IMR-90 (cell line): Measurements from ENCODE around the gene GLIPR1. TPM values are rescaled to one million over a fixed set of nuclear protein-coding genes. Genes with fewer than 3 reads are reported as not detected.

Experiments
- ATAC-seq: fragments of 200-7000 bp; cut with Tn5 transposase; 2 replicates; pipeline ENCODE4 v1.9.1; 2020; ENCODE audit warnings: low read depth, mild to moderate bottlenecking, moderate library complexity
- BruUV-seq: library from RNA; stranded (reverse); fragments of 400-500 nt; replicated peaks from 2 replicates; lab custom pipeline; 2021; lab: Mats Ljungman, UMichigan
- CTCF ChIA-PET: fragments of 300-600 bp; formaldehyde crosslinking; extraction: SDS; loops from one replicate; lab custom pipeline; 2021; ENCODE audit warnings: antibody characterized with exemption; lab: Yijun Ruan, JAX
- POLR2A ChIA-PET: fragments of 300-600 bp; sonication (Branson Sonifier 250); formaldehyde crosslinking; loops from one replicate; lab custom pipeline; 2022; ENCODE audit warnings: antibody characterized with exemption; ENCODE audit not compliant: unreplicated experiment; lab: Charles Lee
- DNase-seq: peaks from one replicate; pipeline ENCODE4 v3.0.0; 2013
- H2AFZ ChIP-seq: replicated peaks from 2 replicates; pipeline ENCODE3; 2013; ENCODE audit warnings: low read length, mild to moderate bottlenecking; ENCODE audit not compliant: poor library complexity
- H2AK5ac ChIP-seq: 2 replicates; pipeline ENCODE4 v1.6.1; 2013; ENCODE audit warnings: low read depth, low read length, inconsistent platforms
- H2AK9ac ChIP-seq: replicated peaks from 2 replicates; pipeline ENCODE3; 2013; ENCODE audit warnings: mild to moderate bottlenecking, low read depth, low read length, moderate library complexity; ENCODE audit not compliant: poor library complexity
- H2BK120ac ChIP-seq: 2 replicates; pipeline ENCODE4 v1.6.1; 2013; ENCODE audit warnings: low read depth, low read length, inconsistent platforms
- H2BK15ac ChIP-seq: 3 replicates; pipeline ENCODE4 v1.6.1; 2013; ENCODE audit warnings: low read depth, low read length, inconsistent platforms
- H2BK20ac ChIP-seq: 2 replicates; pipeline ENCODE4 v1.6.1; 2013; ENCODE audit warnings: low read depth, mild to moderate bottlenecking, inconsistent platforms, low read length, moderate library complexity
- H2BK5ac ChIP-seq: 2 replicates; pipeline ENCODE4 v1.6.1; 2013; ENCODE audit warnings: mild to moderate bottlenecking, low read depth, low read length, inconsistent platforms; ENCODE audit not compliant: poor library complexity, severe bottlenecking
- H3K14ac ChIP-seq: replicated peaks from 2 replicates; pipeline ENCODE4 v1.6.1; 2013; ENCODE audit warnings: low read depth, low read length, inconsistent platforms
- H3K18ac ChIP-seq: 2 replicates; pipeline ENCODE4 v1.6.1; 2013; ENCODE audit warnings: low read depth, low read length, control low read depth
- H3K23ac ChIP-seq: 2 replicates; pipeline ENCODE4 v1.6.1; 2013; ENCODE audit warnings: low read depth, low read length, inconsistent platforms
- H3K27ac ChIP-seq: 2 replicates; pipeline ENCODE4 v1.5.1; 2013; ENCODE audit warnings: mild to moderate bottlenecking, control low read depth, low read length; ENCODE audit not compliant: insufficient read depth
- H3K27me3 ChIP-seq: 2 replicates; pipeline ENCODE4 v1.6.1; 2013; ENCODE audit warnings: low read length; ENCODE audit not compliant: control insufficient read depth, insufficient read depth
- H3K36me3 ChIP-seq: 2 replicates; pipeline ENCODE4 v1.6.1; 2013; ENCODE audit warnings: low read length, mixed read lengths; ENCODE audit not compliant: control insufficient read depth, insufficient read depth
- H3K4ac ChIP-seq: 2 replicates; pipeline ENCODE4 v1.6.1; 2013; ENCODE audit warnings: low read depth, low read length, inconsistent platforms
- H3K4me1 ChIP-seq: 2 replicates; pipeline ENCODE4 v1.6.1; 2013; ENCODE audit warnings: low read length, mixed read lengths; ENCODE audit not compliant: control insufficient read depth, insufficient read depth
- H3K4me2 ChIP-seq: 2 replicates; pipeline ENCODE4 v1.6.1; 2013; ENCODE audit warnings: low read depth, mild to moderate bottlenecking, control low read depth, low read length, moderate library complexity
- H3K4me3 ChIP-seq: 2 replicates; pipeline ENCODE4 v1.5.1; 2013; ENCODE audit warnings: low read depth, mild to moderate bottlenecking, control low read depth, low read length, moderate library complexity; ENCODE audit not compliant: insufficient read depth
- H3K56ac ChIP-seq: 2 replicates; pipeline ENCODE4 v1.6.1; 2013; ENCODE audit warnings: low read length, inconsistent platforms; ENCODE audit not compliant: insufficient read depth; ENCODE audit errors: extremely low read depth
- H3K79me1 ChIP-seq, 2 experiments: 2 replicates each; pipeline ENCODE4 v1.6.1; 2013; ENCODE audit warnings: low read length in 2 of 2, inconsistent platforms in 1 of 2, low read depth in 1 of 2
- H3K9ac ChIP-seq: 2 replicates; pipeline ENCODE4 v1.6.1; 2013; ENCODE audit warnings: low read depth, low read length, control low read depth
- H3K9me1 ChIP-seq: 2 replicates; pipeline ENCODE4 v1.6.1; 2013; ENCODE audit warnings: low read length, inconsistent platforms; ENCODE audit not compliant: insufficient read depth
- H3K9me3 ChIP-seq: 2 replicates; pipeline ENCODE4 v1.6.1; 2013; ENCODE audit warnings: low read length; ENCODE audit not compliant: control insufficient read depth, insufficient read depth
- H4K20me1 ChIP-seq: 2 replicates; pipeline ENCODE4 v1.6.1; 2013; ENCODE audit warnings: low read length, inconsistent platforms; ENCODE audit not compliant: insufficient read depth
- H4K5ac ChIP-seq: 2 replicates; pipeline ENCODE4 v1.6.1; 2013; ENCODE audit warnings: mild to moderate bottlenecking, low read depth, low read length, control low read depth
- H4K8ac ChIP-seq, 2 experiments: 2 replicates each; pipeline ENCODE4 v1.6.1; 2013; ENCODE audit warnings: low read depth in 2 of 2, low read length in 2 of 2, control low read depth in 1 of 2, inconsistent platforms in 1 of 2
- H4K91ac ChIP-seq: 2 replicates; pipeline ENCODE4 v1.6.1; 2013; ENCODE audit warnings: low read depth, low read length, inconsistent platforms; ENCODE audit not compliant: insufficient read depth
- ELK1 ChIP-seq: fragments of 150-350 bp; IDR thresholded peaks from 2 replicates; pipeline ENCODE4 v1.6.1; 2016; ENCODE audit warnings: low read depth, mild to moderate bottlenecking, low read length, moderate library complexity, borderline replicate concordance
- MAZ ChIP-seq: IDR thresholded peaks from 2 replicates; pipeline ENCODE4 v1.6.1; 2012; ENCODE audit warnings: low read depth, mild to moderate bottlenecking, low read length, improper control_type of control experiment, moderate library complexity, borderline replicate concordance
- WGBS, 2 experiments: methylation state at CpG; one replicate each; pipeline versions ENCODE4 v1.1.5 to v1.1.7; 2013; ENCODE audit warnings: missing lambda C conversion rate in 2 of 2; ENCODE audit not compliant: insufficient read length in 1 of 2; ENCODE audit errors: extremely low coverage in 2 of 2; 5-methylcytosine and 5-hydroxymethylcytosine counted together
- dilution Hi-C: fragments of 300-500 bp; cut with HindIII; formaldehyde crosslinking; loops from one replicate; pipeline ENCODE4 v1.14.3; 2018; ENCODE audit warnings: low sequenced_read_pairs; ENCODE audit not compliant: unreplicated experiment
- in situ Hi-C: fragments of 300-500 bp; cut with MboI; formaldehyde crosslinking; loops from 3 replicates; pipeline ENCODE4 v1.14.3; 2019; ENCODE audit warnings: low sequenced_read_pairs, inconsistent platforms, mixed read lengths
- intact Hi-C: fragments of 100-400 bp; cut with micrococcal nuclease; formaldehyde crosslinking; loops from 2 replicates; pipeline ENCODE4 v1.10.0; 2022
- polyA plus RNA-seq, 3 experiments: library from polyadenylated mRNA; depleted of rRNA; stranded (reverse); fragments of >200 nt; gene quantifications; 2 replicates each; pipeline ENCODE4 v1.2.3, GENCODE V29; 2012; ENCODE audit warnings: low replicate concordance in 1 of 3
- total RNA-seq: library from RNA; depleted of rRNA; stranded (reverse); fragments of >200 nt; gene quantifications from 2 replicates; pipeline ENCODE4 v1.2.3, GENCODE V29; 2012

The GLIPR1 gene
- total and polyA plus RNA-seq, 2 of the 4 experiments (the other 2 are of a cell fraction): 268 to 327 TPM

GRCh38 chr12:75503459-75503858 lies 22.9 kb downstream of the GLIPR1 start:
- Histone ChIP-seq H3K27me3 (no peaks in the 10 kb centered on the region), H2BK15ac (no peak overlapping the region), H3K56ac (no peak overlapping the region), H3K9me3 (no peaks in the 10 kb centered on the region), H2BK120ac (no peak overlapping the region), H3K18ac (no peak overlapping the region), H3K4me3 (no peak overlapping the region), H3K27ac (no peak overlapping the region), H3K4me1 (peaks cover 1% of the 10 kb centered on the region; the same call in 1 of the 2 replicates), H2BK20ac (no peak overlapping the region), H3K4ac (no peak overlapping the region), H4K20me1 (no peaks in the 10 kb centered on the region), H3K9ac (no peak overlapping the region), H3K9me1 (no peaks in the 10 kb centered on the region), H4K5ac (no peak overlapping the region), H2AFZ (no peak overlapping the region), H2AK9ac (no peak overlapping the region), H4K91ac (no peak overlapping the region), H3K4me2 (no peak overlapping the region), H2BK5ac (no peak overlapping the region), H3K79me1 (peaks cover 11% of the 10 kb centered on the region in 2 experiments; a peak in 3 of 4 replicates), H3K36me3 (peaks cover 32% of the 10 kb centered on the region), H3K14ac (no peak overlapping the region), H4K8ac (no peak overlapping the region), H3K23ac (no peak overlapping the region), H2AK5ac (no peak overlapping the region)
- intact Hi-C loops (no loop called here), dilution Hi-C loops (no loop called here), in situ Hi-C loops (loop anchor here (10.0 kb wide), 1 partner anchor 809 kb away; no protein-coding TSS in a partner anchor)
- no CpG with 5 or more reads among the region's 3 CpGs for whole genome bisulfite sequencing, 2 experiments
- POLR2A ChIA-PET: no interaction called here
- TF ChIP-seq MAZ: no peak
- TF ChIP-seq ELK1: no peak
- CTCF ChIA-PET: interaction anchor here (0.7 kb wide), 1 partner anchor 774 kb away, joined by 3 read pairs; no protein-coding TSS in a partner anchor
- ATAC-seq (no peak), DNase-seq (no peak)
- BruUV-seq: no TSS peak
